Measurements from ENCODE around the gene SULT1C4.

GRCh38 chr2:108351889-108352288 lies 25.9 kb upstream of the SULT1C4 start:
- no peak for TF ChIP-seq MAFK (IDR thresholded peaks at IDR 0.05; ENCODE audit: low read depth, low read length)
- no peak for TF ChIP-seq EZH2 (IDR thresholded peaks at IDR 0.05; ENCODE audit: low read depth, low read length, severe bottlenecking)
- no peak for TF ChIP-seq RAD21 (IDR thresholded peaks at IDR 0.05 in 1 of 2, conservative IDR thresholded peaks at IDR 0.05 in 1 of 2; ENCODE audit: low read depth in 2 of 2, low read length in 2 of 2)
- TF ChIP-seq SUZ12 (IDR thresholded peaks at IDR 0.05; ENCODE audit: low read length), result no peak
- TF ChIP-seq KDM1A (IDR thresholded peaks at IDR 0.05; ENCODE audit: borderline replicate concordance, low read length), result no peak
- no peak for TF ChIP-seq POLR2A (IDR thresholded peaks at IDR 0.05; ENCODE audit: control extremely low read depth in 1 of 2, low read depth in 2 of 2, low read length in 2 of 2)
- TF ChIP-seq POLR2AphosphoS5 (IDR thresholded peaks at IDR 0.05; ENCODE audit: low read depth, low read length), result no peak
- no peak for TF ChIP-seq BRCA1 (IDR thresholded peaks at IDR 0.05; ENCODE audit: low read depth, low read length)
- no peak for TF ChIP-seq MAX (IDR thresholded peaks at IDR 0.05)
- no peak for TF ChIP-seq CTCF (IDR thresholded peaks at IDR 0.05; ENCODE audit: control extremely low read depth in 1 of 3, insufficient read depth in 1 of 3, low read depth in 1 of 3, low read length in 3 of 3)
- no peak for TF ChIP-seq TAF1 (IDR thresholded peaks at IDR 0.05; ENCODE audit: low read depth, low read length)

All from H1 (cell line).